GM21447 (cell line): ENCODE results near the gene RGS3.
A peak's percentile ranks its signal among the peaks of the same experiment; 100 is the strongest.

Experiments
- ATAC-seq: cut with Tn5 transposase; IDR thresholded peaks from one replicate; pipeline ENCODE4 v1.9.1; 2021; ENCODE audit not compliant: unreplicated experiment

The RGS3 gene

GRCh38 chr9:113509463-113509862, 45.9 kb downstream of the RGS3 start:
- no peak for ATAC-seq

GRCh38 chr9:113511047-113511521, 47.6 kb downstream of the RGS3 start:
- ATAC-seq: no peak

- ATAC-seq: peak; percentile 45
These were observed 48.6 kb downstream of the RGS3 start for GRCh38 chr9:113511856-113512761.

- ATAC-seq: no peak
These were observed 49.6 kb downstream of the RGS3 start for GRCh38 chr9:113513111-113513510.

- ATAC-seq: no peak
These were observed 50.0 kb downstream of the RGS3 start for GRCh38 chr9:113513536-113513935.

- ATAC-seq: no peak
These were observed 50.5 kb downstream of the RGS3 start for GRCh38 chr9:113514061-113514460.

- ATAC-seq: no peak
These were observed 51.2 kb downstream of the RGS3 start for GRCh38 chr9:113514748-113515147.

GRCh38 chr9:113515862-113516261, 52.3 kb downstream of the RGS3 start:
- no peak for ATAC-seq

- peak; percentile 88 for ATAC-seq
These were observed 53.5 kb downstream of the RGS3 start for GRCh38 chr9:113516840-113517577.

GRCh38 chr9:113519426-113520108, 56.0 kb downstream of the RGS3 start:
- ATAC-seq: no peak

- ATAC-seq: no peak
These were observed 56.6 kb downstream of the RGS3 start for GRCh38 chr9:113520109-113520642.

GRCh38 chr9:113521693-113522255, 58.2 kb downstream of the RGS3 start:
- no peak for ATAC-seq

- no peak for ATAC-seq
These were observed 58.9 kb downstream of the RGS3 start for GRCh38 chr9:113522419-113522818.

GRCh38 chr9:113522858-113523257, 59.3 kb downstream of the RGS3 start:
- no peak for ATAC-seq

GRCh38 chr9:113523421-113524141, 60.1 kb downstream of the RGS3 start:
- peak; percentile 83 for ATAC-seq

GRCh38 chr9:113524468-113524867, 60.9 kb downstream of the RGS3 start:
- no peak for ATAC-seq

- ATAC-seq: no peak
These were observed 61.7 kb downstream of the RGS3 start for GRCh38 chr9:113525205-113525604.

- ATAC-seq: no peak
These were observed 62.3 kb downstream of the RGS3 start for GRCh38 chr9:113525831-113526230.

GRCh38 chr9:113526231-113526746, 62.8 kb downstream of the RGS3 start:
- ATAC-seq: no peak

GRCh38 chr9:113526841-113527240, 63.3 kb downstream of the RGS3 start:
- ATAC-seq: no peak
